AG09319 (cell line): ENCODE results near the gene SEPTIN3.

Source experiments
- DNase-seq: peaks from one replicate; pipeline ENCODE4 v3.0.0-alpha.2; 2010; ENCODE audit warnings: low read depth; ENCODE audit errors: extremely low read depth
- CTCF ChIP-seq: IDR thresholded peaks from 2 replicates; pipeline ENCODE4 v1.5.1; 2011; ENCODE audit warnings: low read depth, mild to moderate bottlenecking, inconsistent platforms, low read length, moderate library complexity

SEPTIN3 gene

GRCh38 chr22:41969110-41969646 lies at the start of gene SEPTIN3:
Gene SEPTIN3, plus strand, starts transcription at chr22:41969443. Its CDS starts 2,050 bp downstream, at chr22:41971493.
- no peak for DNase-seq

GRCh38 chr22:41920271-41920976 lies 48.8 kb upstream of the SEPTIN3 start:
- no peak for TF ChIP-seq CTCF
- no peak for DNase-seq

More at GRCh38 chr22:41969110-41969646, at the start of gene SEPTIN3:
- TF ChIP-seq CTCF, result no peak

GRCh38 chr22:41922328-41922727 lies 46.9 kb upstream of the SEPTIN3 start:
- no peak for DNase-seq
- no peak for TF ChIP-seq CTCF

- no peak for DNase-seq
- TF ChIP-seq CTCF, result no peak
Observed at GRCh38 chr22:41922940-41923594, 46.2 kb upstream of the SEPTIN3 start.

GRCh38 chr22:41923595-41924276 lies 45.5 kb upstream of the SEPTIN3 start:
- no peak for DNase-seq
- no peak for TF ChIP-seq CTCF

GRCh38 chr22:41925783-41926460 lies 43.3 kb upstream of the SEPTIN3 start:
- TF ChIP-seq CTCF, result peak; percentile 42
- no peak for DNase-seq
